Epithelial cell of proximal tubule (primary cell): ENCODE measurements around the gene CGAS. TPM values are rescaled to one million over a fixed set of nuclear protein-coding genes. Genes with fewer than 3 reads are reported as not detected.
"Not testable (repeated sequence)": the region's sequence is repeated elsewhere in the genome, so short reads cannot be mapped to it uniquely, and the experiment has no call there.

Source experiments
- DNase-seq: peaks from one replicate; pipeline ENCODE4 v3.0.0-alpha.2; 2011; ENCODE audit warnings: low read depth
- H3K4me3 ChIP-seq: 2 replicates; pipeline ENCODE4 v1.5.1; 2011; ENCODE audit warnings: low read depth, mild to moderate bottlenecking, low read length
- CTCF ChIP-seq: conservative IDR thresholded peaks from 2 replicates; pipeline ENCODE4 v1.5.1; 2012; ENCODE audit warnings: low read depth, mild to moderate bottlenecking, low read length
- total RNA-seq: library from RNA; depleted of rRNA; stranded (reverse); fragments of >200 nt; gene quantifications from 2 replicates; pipeline ENCODE4 v1.2.3, GENCODE V29; 2015

The CGAS gene
- total RNA-seq, 1 donor from 2014 or later, result 9.1 TPM

- no peak overlapping the region for H3K4me3 ChIP-seq
- no peak for DNase-seq
- no peak for TF ChIP-seq CTCF
Measured at GRCh38 chr6:73389854-73390253, 62.2 kb downstream of the CGAS start.

GRCh38 chr6:73388800-73389512, 63.1 kb downstream of the CGAS start:
- DNase-seq, result no peak
- peak; percentile 88 for TF ChIP-seq CTCF
- peak overlapping the region; percentile 67 for H3K4me3 ChIP-seq

- no peak for TF ChIP-seq CTCF
- peak overlapping the region; percentile 67 for H3K4me3 ChIP-seq
- no peak for DNase-seq
Measured at GRCh38 chr6:73388433-73388799, 63.7 kb downstream of the CGAS start.

- no peak for TF ChIP-seq CTCF
- no peak for DNase-seq
- no peak overlapping the region for H3K4me3 ChIP-seq
Measured at GRCh38 chr6:73382462-73383113, 69.5 kb downstream of the CGAS start.

GRCh38 chr6:73381531-73381930, 70.6 kb downstream of the CGAS start:
- not testable (repeated sequence) for DNase-seq, H3K4me3 ChIP-seq

- TF ChIP-seq CTCF, result no peak
- no peak overlapping the region for H3K4me3 ChIP-seq
- no peak for DNase-seq
Measured at GRCh38 chr6:73377225-73377624, 74.9 kb downstream of the CGAS start.

- no peak for DNase-seq
- TF ChIP-seq CTCF, result no peak
- H3K4me3 ChIP-seq, result no peak overlapping the region
Measured at GRCh38 chr6:73375216-73375615, 76.9 kb downstream of the CGAS start.

Other genes with a start within 250 kb of the CGAS start
- not detected in 2 replicates for gene KHDC1L, start 226.8 kb downstream of the CGAS start, total RNA-seq
- 2.3 and 5.0 TPM in 2 replicates for gene KHDC1, start 189.1 kb downstream of the CGAS start, total RNA-seq
- gene DPPA5, start 98.0 kb downstream of the CGAS start, total RNA-seq, result not detected in 2 replicates
- not detected in 2 replicates for gene KHDC3L, start 89.6 kb downstream of the CGAS start, total RNA-seq
- gene OOEP, start 82.4 kb downstream of the CGAS start, total RNA-seq, result not detected in 2 replicates
- 1.8 and 2.2 TPM in 2 replicates for gene DDX43, start 57.5 kb downstream of the CGAS start, total RNA-seq
- gene MTO1, start 9.4 kb upstream of the CGAS start, total RNA-seq, result 23.5 and 26.8 TPM in 2 replicates
- gene EEF1A1, start 68.7 kb upstream of the CGAS start, total RNA-seq, result 9,761 and 15,338 TPM in 2 replicates
- gene SLC17A5, start 201.7 kb upstream of the CGAS start, total RNA-seq, result 11.4 TPM in 2 replicates
- gene CD109, start 243.9 kb upstream of the CGAS start, total RNA-seq, result 11.4 and 24.3 TPM in 2 replicates